HG03469 (cell line): Measurements from ENCODE around the gene UGT1A4.
"Not testable (repeated sequence)": the region's sequence is repeated elsewhere in the genome, so short reads cannot be mapped to it uniquely, and the experiment has no call there.

Source experiments
- ATAC-seq: cut with Tn5 transposase; IDR thresholded peaks from one replicate; pipeline ENCODE4 v1.9.1; 2021; ENCODE audit warnings: mild to moderate bottlenecking, moderate library complexity, moderate number of reproducible peaks; ENCODE audit not compliant: unreplicated experiment

Gene UGT1A4

GRCh38 chr2:233699424-233700027 lies 19.0 kb upstream of the UGT1A4 start:
- no peak for ATAC-seq

- ATAC-seq = no peak
Observed at GRCh38 chr2:233700028-233700635, 18.4 kb upstream of the UGT1A4 start.

- not testable (repeated sequence) for ATAC-seq
Observed at GRCh38 chr2:233700842-233701241, 17.7 kb upstream of the UGT1A4 start.

- ATAC-seq = no peak
Observed at GRCh38 chr2:233702238-233702637, 16.3 kb upstream of the UGT1A4 start.

- ATAC-seq = no peak
Observed at GRCh38 chr2:233705911-233706506, 12.5 kb upstream of the UGT1A4 start.

- ATAC-seq = no peak
Observed at GRCh38 chr2:233706720-233707119, 11.8 kb upstream of the UGT1A4 start.

- ATAC-seq = no peak
Observed at GRCh38 chr2:233707940-233708644, 10.4 kb upstream of the UGT1A4 start.

- ATAC-seq = no peak
Observed at GRCh38 chr2:233708942-233709341, 9.6 kb upstream of the UGT1A4 start.

GRCh38 chr2:233711312-233712008 lies 7.1 kb upstream of the UGT1A4 start:
- no peak for ATAC-seq

- ATAC-seq = no peak
Observed at GRCh38 chr2:233712611-233713261, 5.8 kb upstream of the UGT1A4 start, which contains the start of gene UGT1A5. TSS of gene UGT1A5 (plus strand) at chr2:233712907. CDS start at chr2:233712992, 85 bp downstream.

- no peak for ATAC-seq
Observed at GRCh38 chr2:233713262-233713615, 5.3 kb upstream of the UGT1A4 start.

- ATAC-seq = no peak
Observed at GRCh38 chr2:233714121-233714520, 4.4 kb upstream of the UGT1A4 start.

- no peak for ATAC-seq
Observed at GRCh38 chr2:233728723-233729301, 10.3 kb downstream of the UGT1A4 start, which contains the start of gene UGT1A3. TSS of gene UGT1A3 (plus strand) at chr2:233729042. CDS start at chr2:233729127, 85 bp downstream.

GRCh38 chr2:233736868-233737653 lies 18.5 kb downstream of the UGT1A4 start:
- not testable (repeated sequence) for ATAC-seq

GRCh38 chr2:233740870-233741269 lies 22.3 kb downstream of the UGT1A4 start:
- ATAC-seq = no peak

GRCh38 chr2:233743464-233744259 lies 25.1 kb downstream of the UGT1A4 start:
- no peak for ATAC-seq

- no peak for ATAC-seq
Observed at GRCh38 chr2:233745073-233745755, 26.7 kb downstream of the UGT1A4 start.

GRCh38 chr2:233745838-233746237 lies 27.3 kb downstream of the UGT1A4 start:
- ATAC-seq = not testable (repeated sequence)
